ENCODE measurements around the gene CCDC191. TPM values are rescaled to one million over a fixed set of nuclear protein-coding genes. Genes with fewer than 3 reads are reported as not detected.

Gene CCDC191
- polyA plus RNA-seq, 1 donor: 4.8 TPM

DNA sequence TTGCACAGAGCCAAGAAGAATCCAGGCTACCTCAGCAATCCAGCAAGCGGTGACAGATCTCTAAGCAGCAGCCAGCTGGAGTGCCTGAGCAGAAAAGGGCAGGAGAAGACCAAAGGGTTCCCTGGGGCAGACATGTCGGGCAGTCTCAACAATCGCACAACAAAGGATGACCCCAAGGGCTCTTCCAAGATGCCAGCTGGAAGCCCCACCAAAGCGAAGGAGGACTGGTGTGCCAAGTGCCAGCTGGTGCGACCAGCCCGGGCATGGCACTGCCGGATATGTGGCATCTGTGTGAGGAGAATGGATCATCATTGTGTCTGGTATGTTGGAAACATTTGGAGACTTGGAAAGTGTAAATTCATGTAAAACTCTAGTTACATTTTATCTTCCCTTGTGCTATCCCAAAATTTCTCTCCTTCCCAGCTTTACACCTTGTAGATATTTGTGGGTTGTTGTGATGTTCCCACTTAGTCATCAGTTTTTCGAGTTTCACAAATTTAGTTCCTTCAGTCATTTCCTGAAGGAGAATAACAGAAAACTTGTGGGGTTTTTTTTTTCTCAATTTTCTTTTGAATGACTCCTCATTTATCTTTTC is 102.1 kb downstream of the CCDC191 start:
- no peak for DNase-seq (ENCODE audit: low read depth)

DNA sequence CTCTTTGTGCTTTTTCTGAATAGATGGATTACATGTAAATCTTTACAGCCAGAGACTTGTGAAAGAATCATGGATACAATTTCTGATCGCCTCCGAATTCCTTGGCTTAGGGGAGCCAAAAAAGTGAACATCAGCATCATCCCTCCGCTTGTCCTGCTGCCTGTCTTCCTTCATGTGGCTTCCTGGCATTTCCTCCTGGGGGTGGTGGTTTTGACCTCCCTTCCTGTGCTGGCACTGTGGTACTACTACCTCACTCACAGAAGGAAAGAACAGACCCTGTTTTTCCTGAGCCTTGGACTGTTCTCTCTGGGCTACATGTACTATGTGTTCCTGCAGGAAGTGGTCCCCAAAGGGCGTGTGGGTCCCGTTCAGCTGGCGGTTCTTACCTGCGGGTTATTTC is 102.6 kb downstream of the CCDC191 start:
- no peak for DNase-seq (ENCODE audit: low read depth)

DNA sequence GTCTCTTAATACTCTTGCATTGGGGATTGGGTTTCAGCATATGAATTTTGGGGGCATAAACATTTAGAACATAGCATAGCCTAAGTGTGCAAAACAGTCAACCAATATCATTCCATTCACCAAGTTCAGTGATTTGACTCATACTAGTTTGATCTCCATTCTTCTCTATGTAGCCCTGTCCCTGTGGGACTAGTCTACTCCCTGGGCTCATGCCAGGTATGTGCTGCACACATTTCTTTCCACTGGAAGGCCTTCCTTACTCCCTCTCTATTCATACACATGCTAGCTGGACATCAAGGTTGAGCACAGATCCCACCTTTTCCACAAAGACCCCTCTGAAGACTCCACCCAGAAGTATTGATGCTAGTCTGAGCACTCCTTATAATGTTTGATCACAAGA is 103.4 kb downstream of the CCDC191 start:
- no peak for DNase-seq (ENCODE audit: low read depth)

DNA sequence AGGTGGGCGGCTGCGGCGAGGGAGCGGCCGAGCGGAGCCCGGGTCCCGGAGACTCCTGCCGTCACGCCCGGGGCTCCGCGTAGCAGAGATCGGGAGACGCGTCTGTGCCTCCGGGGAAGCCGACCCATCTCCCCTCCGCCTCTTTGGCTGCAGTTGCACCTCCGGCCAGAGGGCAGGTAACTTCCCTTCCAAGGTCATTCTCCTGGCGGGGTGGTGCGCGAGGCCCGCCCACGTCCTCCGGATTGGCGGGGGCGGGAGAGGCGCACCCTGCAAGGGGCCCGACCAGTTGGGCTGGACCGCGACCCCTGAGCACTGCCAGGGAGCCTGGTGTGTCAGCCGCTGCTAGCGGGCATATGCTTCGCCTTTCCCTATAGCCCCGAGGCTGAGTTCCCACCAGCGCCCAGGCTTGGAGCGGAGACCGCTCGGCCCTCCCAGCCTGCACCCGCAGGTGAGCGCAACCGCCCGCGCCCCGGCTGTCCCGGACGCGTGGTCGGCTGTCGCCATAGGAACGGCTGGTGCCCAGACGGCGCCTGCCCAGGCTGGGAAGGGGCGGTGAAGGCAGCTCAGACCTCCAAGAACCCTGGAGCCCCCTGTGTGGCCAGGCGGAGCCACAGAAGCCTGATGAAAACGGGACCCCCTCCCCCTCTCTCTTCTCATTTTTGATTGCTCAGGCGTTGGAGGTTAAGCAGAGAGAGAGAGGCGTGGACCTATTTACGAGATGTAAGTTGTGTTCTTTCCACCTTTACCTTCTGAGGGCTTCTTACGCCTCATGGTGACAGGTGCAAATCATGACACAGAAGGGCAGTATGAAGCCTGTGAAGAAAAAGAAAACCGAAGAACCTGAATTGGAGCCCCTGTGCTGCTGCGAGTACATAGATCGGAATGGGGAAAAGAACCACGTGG is 108.1 kb downstream of the CCDC191 start:
- DNase-seq (ENCODE audit: low read depth): no peak

DNA sequence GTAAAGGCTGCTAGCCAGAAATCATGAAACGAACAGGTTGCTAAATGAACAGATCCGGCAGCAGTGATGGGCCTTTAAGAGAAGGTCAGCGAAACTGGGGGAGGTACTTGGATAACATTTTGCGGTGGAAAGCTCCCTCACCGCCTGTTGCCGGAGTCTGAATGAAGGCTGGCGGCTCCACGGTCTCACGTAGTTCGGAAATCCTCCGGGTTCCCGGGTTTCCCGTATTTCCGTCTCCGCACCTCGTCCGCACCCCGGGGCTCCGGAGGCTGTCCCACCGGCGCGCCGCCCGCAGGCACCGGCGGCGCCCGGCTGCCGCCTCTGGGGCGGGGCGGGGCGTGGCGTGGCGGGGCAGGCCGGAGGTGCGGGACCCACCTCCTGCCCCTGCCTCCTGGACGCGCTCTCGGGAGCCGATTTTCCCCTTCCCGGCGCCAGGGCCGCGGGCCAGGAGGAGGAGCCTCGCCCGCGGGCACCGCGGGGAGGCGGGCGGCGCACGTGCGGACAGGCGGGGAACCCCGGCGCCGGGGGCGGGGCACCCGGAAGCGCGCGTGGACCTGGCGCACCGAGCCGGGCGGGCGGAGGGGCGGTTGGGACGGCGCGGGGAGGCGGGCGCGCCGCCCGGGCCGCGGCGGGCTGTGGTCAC is 108.8 kb downstream of the CCDC191 start, which contains the start of gene ZDHHC23:
Gene ZDHHC23 (plus strand): TSS at position 642 of the 643 bp plus-strand sequence. CDS start 790 bp downstream, outside the sequence.
- peak; percentile 6 for DNase-seq (ENCODE audit: low read depth)

DNA sequence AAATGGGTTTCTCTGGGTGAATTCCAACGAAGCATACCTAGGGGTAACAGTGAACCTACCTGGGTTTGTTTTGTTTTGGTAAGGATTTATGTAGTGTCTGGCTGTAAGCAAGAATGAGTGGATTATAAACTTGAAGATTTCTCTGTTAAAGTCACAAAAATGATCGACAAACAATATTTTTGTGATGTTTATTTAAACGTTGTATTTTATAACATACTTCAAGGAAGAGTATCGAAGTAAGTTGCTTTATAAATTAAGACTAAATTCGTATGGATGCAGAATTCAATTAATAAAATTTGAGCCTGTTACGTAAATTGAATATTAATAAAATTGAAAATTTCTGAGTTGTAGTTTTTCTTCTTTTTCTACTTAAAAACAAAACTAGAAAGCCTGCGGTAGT is 109.5 kb downstream of the CCDC191 start:
- no peak for DNase-seq (ENCODE audit: low read depth)

DNA sequence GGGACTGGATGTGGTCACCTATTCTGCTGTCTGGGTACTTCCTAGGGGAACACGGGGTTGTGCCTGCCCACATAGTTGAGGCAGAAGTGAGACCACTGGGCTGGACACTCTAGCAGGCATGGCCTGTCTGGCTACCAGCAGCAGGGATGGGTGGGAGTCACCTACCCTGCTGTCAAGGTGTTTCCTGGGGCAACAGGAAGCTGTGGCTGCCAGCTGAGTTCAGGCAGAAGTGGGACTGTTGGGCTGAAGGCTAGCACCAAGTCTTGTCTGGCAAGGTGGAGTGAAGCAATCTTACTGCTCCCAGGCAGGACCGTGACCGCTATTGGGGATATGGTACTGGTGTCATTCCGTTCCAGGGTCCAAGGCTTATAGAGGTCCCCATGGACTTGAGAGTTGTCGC is 128.8 kb downstream of the CCDC191 start:
- no peak for DNase-seq (ENCODE audit: low read depth)

DNA sequence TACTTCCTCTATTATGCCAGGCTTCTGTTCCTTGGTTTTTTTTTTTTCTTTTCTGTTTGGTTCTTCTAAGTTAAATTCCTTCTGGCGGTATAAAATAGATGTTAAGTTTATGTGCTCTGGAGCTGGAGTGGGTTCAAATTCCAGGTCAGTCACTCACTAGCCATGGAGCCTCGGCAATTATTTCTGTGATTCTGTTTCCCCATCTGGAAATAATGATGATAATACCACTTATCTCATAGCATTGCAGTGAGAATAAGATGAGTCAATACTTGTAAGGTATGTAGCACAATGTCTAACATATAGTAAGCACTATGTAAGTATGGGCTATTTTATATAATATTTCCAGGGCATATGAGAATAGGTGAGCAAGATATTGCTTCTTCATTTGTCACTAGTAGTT is 141.7 kb downstream of the CCDC191 start:
- DNase-seq (ENCODE audit: low read depth): no peak

Other genes starting within 250 kb of the CCDC191 start
- 2.7 TPM for gene GRAMD1C, start 217.7 kb downstream of the CCDC191 start, polyA plus RNA-seq (ENCODE audit: insufficient read length)
- 1.1 TPM for gene ZDHHC23, start 108.5 kb downstream of the CCDC191 start, polyA plus RNA-seq (ENCODE audit: insufficient read length)
- 10.4 TPM for gene QTRT2, start 211 bp upstream of the CCDC191 start, polyA plus RNA-seq (ENCODE audit: insufficient read length)
- gene DRD3, start 122.5 kb upstream of the CCDC191 start, polyA plus RNA-seq (ENCODE audit: insufficient read length): not detected
- not detected for gene ZNF80, start 181.1 kb upstream of the CCDC191 start, polyA plus RNA-seq (ENCODE audit: insufficient read length)
- gene TIGIT, start 237.5 kb upstream of the CCDC191 start, polyA plus RNA-seq (ENCODE audit: insufficient read length): 0.20 TPM